Right kidney (tissue), 1 donor: Measurements from ENCODE around the gene SLC39A11.
"Not testable (repeated sequence)": the region's sequence is repeated elsewhere in the genome, so short reads cannot be mapped to it uniquely, and the experiment has no call there.

Experiments
- DNase-seq: peaks from one replicate; pipeline ENCODE4 v3.0.0-alpha.2; 2016

The SLC39A11 gene

DNA sequence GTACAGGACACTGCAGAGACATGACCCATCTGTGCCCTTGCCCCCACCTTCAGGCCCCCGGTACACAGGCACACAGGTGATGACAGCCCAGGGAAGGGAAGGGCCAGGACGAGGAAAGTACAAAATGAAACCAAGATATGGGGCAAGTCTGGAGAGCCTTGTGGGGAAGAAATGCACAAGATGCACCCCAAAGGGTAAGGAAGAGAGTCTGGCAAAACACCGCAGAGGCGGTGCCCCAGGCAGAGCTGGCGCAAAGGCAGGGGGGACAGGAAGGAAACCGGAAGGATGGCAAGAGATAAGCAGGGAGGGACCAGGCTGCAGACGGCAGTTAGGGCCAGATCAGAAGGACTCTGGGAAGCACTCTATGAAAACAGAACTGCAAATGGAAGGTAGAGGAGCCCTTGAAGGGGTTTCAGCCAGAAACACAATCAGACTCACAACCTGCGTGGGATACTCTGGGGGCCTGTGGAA, 81.4 kb downstream of the SLC39A11 start:
- no peak for DNase-seq

DNA sequence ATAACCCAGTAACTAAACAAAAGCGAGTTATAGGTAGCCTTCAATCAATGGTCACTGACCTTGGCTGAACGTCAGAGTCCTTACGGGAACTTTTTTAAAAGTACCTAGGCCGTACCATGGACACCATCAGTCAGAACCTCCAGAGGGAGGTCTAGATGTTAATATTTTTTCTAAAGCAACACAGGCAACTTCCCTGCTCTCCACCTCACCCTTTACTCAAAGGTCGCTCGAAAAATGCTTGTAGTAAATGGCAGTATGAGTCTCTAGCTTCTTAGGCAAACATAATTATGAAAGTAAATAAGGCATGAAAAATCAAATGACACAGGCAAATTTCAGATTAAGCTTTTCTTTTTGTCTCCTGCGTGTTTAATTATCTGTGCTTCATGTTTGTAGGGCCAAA, 82.1 kb downstream of the SLC39A11 start:
- no peak for DNase-seq

DNA sequence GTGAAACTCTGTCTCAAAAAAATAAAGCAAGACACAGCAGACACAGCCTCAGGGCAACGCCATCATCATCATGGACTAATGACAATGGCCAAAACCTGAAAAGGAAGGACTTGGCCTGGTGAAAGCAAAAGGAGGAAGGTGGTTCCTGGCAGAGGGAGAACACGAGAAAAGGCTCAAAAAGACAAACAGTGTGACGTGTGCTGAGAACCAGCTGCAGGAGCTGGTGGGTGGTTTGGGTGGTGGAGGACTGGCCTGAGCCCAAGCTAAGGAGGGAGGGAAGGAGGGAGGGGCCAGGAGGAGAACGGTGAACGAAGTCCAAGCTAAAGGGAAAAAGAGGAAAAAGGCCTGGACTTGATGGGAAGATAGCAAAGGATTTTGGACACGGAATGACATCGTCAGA, 85.1 kb downstream of the SLC39A11 start:
- no peak for DNase-seq

DNA sequence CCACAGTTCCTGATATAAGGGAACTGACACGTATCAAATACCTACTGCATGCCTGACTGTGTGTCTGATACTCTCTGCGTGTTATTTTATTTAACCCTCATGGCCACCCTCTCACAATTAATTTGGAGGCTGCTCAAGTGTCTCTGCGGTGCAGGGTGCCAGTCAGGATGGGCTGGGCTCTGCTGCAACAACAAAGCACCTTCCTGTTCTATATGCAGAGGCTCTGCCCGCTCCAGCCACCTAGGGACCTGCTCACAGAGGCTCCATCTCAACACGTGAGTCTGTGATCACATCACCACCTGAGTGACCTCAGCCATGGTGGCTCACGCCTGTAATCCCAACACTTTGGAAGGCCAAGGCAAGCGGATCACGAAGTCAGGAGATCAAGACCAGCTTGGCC, 87.1 kb downstream of the SLC39A11 start:
- no peak for DNase-seq

DNA sequence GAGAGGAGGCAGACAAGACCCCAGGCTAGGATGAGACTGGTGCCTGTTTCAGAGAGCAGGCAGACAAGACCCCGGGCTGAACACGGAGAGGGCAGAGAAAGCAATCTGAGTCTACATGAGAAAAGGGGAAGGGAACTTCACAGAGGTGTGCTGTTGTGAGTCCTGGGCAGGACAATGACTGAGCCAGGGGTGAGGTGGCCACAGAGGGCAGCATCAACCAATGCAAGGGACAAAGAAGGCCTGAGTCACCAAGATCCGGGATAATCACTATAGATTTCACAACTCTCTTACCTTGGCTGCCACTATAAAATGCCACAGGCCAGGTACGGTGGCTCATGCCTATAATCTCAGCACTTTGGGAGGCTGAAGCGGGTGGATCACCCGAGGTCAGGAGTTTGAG, 89.0 kb downstream of the SLC39A11 start:
- DNase-seq, result no peak

DNA sequence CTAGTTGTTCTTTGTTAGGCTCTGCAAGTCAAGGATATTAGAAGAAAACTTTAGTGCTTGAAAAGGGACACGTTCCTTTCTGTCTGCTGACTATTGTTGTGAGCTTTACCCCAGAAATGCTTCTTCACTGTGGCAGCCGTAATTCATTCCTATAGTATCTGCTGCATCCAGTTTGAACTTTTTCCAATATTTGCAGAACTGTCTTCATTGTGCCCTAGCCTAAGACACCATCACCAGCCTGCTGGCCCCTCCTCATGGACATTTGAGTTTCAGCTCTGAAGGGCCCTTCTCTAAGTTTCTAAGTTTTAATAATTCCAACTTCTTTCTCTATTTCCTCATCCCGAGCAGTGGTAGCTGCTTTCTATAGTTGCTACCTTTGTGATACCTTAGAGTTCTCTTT, 91.7 kb downstream of the SLC39A11 start:
- DNase-seq, result no peak

DNA sequence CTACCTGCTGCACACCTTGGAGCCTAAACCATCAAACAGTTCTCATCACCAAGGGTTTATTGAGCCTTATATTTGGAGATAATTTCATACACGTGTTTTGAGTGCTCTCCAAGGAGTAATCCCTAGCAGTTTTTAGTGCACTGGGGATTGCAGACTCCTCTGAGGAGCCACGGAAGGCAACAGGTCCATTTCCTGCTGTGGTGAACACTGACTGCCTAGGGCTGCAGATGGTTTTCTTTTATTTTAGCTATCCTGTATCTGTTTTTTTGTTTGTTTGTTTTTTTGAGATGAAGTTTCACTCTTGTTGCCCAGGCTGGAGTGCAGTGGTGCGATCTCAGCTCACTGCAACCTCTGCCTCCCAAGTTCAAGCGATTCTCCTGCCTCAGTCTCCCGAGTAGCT, 93.0 kb downstream of the SLC39A11 start:
- DNase-seq, result not testable (repeated sequence)

DNA sequence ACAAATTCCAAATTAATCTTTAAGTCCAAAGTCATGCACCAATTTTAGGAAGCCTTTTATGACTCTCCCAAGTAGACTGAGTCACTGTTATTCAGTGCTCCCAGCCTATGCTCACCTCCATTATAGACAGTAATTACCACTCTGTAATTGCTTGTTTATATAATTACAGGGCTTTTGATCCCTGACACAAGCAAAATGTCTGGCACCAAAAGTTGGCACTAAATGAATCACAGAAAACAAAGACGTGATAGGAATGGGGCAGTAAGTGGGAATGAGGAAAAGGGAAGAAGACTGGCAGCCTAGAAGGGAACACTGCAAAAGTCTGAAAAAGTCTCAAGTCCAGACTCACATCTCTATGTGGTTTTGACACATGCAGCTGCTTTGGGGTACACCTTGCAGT, 94.1 kb downstream of the SLC39A11 start:
- no peak for DNase-seq

DNA sequence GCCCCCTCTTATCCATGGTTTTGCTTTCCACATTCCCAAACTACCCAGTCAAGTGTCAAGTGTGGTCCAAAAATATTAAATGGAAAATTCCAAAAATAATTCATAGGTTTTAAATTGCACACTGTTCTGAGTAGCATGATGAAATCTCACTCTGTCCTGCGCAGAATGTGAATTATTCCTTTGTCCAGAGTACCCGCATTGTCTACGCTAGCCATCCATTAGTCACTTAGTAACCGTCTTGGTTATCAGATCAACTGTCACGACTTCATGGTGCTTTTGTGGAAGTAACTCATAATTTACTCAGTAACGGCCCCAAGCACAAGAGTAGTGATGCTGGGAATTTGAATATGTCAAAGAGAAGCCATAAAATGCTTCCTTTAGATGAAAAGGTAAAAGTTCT, 94.9 kb downstream of the SLC39A11 start:
- no peak for DNase-seq

DNA sequence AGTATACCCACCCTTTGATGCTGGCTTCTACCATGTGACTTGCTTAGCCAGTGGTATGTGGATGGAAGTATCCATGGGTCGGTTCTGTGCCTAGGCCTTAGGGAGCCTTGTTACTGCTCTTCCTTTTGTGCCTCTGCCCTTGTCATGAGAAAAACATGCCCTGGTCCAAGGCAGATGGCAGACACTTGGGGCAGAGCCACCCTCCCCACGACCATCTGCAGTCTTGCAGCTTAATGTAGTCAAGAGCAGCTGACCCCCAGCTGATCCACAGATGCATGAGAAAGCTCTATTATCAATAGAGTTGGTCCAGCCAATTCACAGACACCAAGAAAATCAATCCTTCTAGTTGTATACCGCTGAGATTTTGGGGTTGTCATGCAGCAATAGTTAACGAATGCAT, 95.7 kb downstream of the SLC39A11 start:
- no peak for DNase-seq

DNA sequence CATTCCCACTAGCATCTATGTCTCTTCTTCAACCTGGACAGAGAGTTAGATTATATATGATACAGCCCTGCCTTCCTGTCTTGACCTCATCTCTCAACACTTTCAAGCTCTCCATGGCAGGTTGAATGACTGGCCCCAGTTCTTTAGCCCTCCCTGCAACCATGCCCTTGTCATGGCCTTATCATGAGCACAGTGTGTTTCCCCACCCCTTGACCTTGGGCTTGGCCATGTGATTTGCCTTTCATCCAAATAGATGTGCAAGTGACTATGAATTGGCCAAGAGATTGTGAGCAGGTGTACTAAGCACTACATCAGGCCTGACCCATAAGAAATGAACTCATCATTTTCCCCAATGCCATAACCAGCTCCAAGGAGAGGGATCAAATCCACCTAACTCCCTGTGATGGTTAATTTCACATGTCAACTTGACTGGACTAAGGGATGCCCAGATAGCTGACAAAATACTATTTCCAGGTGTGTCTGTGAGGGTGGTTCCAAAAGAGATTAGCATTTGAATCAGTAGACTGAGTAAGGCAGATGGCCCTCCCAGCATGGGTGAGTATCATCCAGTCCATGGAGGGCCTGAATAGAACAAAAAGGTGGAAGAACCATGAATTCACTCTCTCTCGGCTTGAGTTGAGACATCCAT, 97.4 kb downstream of the SLC39A11 start:
- DNase-seq, result no peak

DNA sequence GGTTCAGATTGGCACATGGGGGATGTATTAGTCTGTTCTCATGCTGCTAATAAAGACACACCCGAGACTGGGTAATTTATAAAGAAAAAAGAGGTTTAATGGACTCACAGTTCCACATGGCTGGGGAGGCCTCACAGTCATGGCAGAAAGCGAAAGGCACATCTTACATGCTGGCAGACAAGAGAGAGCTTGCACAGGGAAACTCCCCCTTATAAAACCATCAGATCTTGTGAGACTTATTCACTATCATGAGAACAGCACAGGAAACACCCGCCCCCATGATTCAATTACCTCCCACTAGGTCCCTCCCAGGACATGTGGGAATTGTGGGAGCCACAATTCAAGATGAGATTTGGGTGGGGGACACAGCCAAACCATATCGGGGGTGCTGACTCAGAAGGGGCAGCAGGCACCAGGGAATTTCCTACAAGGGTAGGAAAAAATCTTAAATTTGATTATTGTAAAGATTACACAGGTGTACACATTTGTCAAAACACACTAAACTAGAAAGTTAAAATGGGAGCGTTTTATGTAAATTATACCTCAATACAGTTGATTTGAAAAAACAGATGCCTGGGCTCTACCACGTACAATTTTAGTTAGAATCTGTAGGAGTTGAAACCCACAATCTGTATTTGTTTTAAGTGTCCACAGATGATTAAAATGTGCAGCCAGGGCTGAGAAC, 99.6 kb downstream of the SLC39A11 start:
- not testable (repeated sequence) for DNase-seq

DNA sequence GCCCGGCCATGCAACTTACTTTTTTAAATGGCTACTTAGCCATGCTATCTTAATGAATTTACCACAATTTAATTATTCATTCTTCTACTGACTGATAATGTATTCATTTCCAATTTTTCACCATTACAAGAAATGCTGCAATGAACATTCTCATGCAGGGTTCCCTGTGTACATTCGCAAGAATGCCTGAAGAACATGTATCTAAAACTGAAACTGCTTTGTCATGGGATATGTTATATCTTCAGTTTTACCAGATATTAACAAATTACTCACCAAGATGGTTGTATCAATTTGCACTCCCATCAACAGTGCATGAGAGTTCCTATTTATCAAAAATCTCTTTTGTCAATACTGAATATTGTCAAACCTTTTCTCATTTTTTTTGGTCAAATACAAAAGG, 100.8 kb downstream of the SLC39A11 start:
- DNase-seq, result no peak

DNA sequence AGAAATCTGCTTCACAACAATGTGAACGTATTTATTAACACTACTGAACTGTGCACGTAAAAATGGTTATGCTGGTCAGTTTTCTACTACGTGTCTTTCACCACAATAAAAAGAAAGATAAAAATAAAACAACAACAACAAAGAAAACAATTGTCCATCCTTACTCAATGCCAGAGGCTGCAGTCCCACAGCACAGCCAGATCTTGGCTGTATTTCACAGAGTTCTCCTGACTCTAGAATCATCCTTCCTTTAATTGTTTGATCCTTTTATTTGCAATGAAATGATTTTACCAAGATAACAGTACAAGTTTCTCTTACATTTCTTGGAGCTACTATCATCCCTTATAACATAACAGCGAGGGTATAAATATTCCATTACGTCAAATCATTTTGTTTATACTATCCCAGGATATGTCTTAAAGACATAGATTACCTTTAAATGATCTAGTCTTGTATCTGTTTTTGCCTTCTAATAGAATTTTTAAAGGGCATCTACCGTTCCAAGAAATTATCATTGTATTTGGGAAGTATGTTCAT, 103.3 kb downstream of the SLC39A11 start:
- DNase-seq, result no peak

DNA sequence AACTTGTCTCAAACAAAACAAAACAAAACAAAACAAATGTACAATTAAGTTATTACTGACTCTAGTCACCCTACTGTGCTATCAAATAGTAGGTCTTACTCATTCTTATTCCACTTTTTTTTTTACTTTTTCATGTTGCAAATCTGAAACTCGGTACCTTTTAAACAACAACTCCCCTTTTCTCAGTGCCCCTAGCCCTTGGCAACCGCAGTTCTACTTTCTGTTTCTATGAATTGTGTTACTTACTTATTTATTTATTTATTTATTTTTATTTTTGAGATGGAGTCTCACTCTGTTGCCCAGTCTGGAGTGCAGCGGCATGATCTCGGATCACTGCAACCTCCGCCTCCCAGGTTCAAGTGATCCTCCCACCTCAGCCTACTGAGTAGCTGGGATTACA, 104.0 kb downstream of the SLC39A11 start:
- DNase-seq, result no peak

DNA sequence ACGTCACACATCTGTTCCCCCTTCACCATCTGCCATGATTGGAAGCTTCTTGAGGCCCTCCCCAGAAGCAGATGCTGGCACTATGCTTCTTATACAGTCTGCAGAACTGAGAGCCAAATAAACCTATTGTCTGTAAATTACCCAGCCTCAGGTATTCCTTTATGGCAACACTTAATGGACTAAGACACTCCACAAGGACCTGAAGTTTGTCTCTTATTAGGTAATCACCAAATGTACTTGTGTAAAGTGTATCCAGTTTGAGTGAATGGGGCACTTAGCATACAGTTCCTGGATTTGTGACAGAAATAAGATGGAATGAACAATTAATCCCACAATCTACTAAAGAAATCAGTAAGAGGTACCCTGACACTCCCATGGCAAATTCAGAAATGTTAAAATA, 105.3 kb downstream of the SLC39A11 start:
- DNase-seq, result no peak

DNA sequence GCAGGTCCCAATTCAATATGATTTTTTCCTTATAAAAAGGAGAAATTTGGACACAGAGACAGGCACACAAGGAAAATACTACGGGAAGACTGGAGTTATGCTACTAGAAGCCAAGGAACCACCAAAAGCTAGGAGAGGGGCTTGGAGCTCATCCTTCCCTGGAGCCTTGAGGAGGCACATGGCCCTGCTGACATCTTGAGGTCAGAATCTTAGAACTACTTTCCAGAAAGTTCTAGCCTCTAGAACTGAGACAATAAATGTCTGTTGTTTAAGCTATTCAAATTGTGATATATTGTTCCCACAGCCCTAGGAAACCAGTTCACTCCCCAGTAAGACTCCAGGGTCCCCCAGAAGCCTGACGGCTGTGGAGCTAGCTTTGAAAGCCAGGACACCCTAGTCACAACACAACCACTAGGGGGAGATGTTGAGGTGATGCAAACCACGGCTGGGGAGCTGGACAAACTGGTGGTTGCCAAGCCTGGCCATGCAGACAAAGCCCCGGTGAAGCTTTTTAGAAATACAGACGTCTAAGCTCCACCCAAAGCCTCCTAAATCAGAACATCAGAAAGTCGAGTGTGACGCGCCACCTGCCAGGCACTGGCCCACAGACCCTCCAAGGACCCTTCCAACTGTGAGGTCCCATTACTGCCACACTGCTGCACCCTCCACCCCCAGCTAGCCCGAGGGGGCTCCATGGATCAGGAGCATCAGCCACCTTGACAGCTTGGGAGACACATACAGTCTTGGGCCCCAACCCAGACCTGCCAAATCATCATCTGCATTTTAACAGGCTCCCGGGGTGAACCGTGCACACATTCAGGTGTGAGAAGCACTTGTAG, 106.4 kb downstream of the SLC39A11 start:
- peak; percentile 53 for DNase-seq

DNA sequence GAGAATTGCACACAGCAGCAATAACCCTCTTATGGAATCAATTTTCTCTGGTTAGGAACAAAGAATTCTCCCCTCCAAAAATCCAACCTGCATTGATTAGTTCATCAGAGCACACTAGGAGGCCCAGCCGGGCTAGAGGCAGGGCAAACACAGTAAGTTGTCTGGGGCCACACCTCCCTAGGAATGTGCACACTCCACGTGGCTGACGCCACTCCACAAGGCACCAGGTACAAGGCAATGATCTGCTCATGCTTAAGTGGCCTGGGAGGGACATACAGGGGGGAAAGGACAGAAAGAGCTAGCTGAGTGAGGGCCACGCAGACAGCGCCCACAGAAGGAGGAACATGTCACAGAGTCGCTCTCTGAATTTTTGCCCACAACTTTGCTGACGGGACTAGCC, 107.6 kb downstream of the SLC39A11 start:
- DNase-seq, result no peak

DNA sequence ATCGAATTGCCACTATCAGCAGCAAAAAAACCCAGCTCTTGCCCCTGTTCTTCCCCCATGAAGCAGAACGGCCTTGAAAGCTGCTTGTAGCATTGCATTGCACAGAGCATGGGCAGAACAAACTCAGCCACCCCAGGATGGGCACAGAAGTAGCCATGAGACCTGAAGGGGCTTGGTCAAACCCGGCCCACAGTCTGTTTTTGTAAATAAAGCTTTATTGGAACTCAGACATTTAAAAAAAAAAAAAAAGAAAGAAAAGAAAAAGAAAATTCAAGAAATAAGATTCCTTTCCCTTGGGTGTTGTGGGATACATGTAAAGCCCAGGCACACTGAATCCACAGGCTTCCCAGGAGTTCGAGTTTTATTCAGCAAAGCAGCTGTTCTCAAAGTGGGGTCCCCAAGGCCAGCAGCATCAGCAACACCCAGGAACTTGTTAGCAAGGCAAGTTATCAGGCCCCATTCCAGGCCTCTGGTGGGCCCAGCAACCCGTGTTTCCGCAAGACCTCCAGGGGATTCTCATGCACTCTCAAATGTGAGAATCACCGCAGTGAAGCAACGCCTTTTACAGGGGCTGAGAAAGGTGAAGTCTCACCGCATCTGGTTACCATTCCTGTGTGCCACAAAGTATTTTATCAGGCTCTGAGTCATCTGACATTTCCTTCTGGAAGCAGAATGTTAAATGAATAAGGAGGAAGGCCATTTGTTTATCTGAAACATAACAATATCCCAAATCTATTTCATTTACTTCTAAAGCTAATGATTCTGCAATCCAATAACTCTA, 108.2 kb downstream of the SLC39A11 start:
- no peak for DNase-seq

DNA sequence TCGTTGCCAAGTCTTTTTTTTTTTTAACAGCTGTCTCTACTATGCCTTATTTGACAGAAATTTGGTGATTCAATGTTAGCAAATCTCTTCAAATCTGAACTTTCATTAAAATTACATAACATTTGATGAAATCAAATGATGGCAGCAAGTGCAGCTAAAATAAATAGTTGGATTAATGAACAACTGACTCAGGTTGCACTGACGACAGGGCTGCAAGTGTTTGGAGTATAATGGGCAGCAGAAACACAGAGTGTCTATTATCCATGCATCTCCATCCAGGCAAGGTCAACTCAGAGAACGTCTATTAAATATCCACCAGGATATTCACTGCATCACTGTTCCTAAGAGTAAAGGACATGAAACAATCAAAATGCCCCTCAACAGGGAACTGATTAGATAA, 109.8 kb downstream of the SLC39A11 start:
- DNase-seq, result no peak

DNA sequence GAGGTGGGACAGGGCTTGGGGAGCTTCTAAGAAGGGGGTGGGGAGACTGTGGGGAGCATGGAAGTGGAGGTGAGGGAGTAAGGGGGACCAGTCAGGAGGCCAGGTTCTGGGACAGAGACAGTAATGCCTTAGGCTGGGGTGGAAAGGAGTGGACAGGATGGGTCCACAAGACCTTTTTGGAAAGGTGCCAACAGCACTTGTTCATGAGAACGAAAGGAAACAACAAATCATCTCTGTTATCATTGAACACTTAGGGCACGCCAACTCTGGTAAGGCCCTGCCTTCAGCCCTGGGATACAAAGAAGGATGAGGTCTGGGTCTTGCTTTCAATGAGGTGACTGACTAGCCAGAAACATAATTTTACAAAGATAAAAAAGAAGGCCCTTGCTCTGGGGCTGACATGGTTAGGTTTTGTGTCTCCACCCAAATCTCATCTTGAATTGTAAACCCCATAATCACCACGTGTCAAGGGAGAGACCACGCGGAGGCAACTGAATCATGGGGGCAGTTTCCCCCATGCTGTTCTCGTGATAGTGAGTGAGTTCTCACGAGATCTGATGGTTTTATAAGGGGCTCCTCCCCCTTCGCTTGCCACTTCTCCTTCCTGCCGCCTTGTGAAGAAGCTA, 113.8 kb downstream of the SLC39A11 start:
- no peak for DNase-seq
